ENCODE data around the gene OR10D3.

DNA sequence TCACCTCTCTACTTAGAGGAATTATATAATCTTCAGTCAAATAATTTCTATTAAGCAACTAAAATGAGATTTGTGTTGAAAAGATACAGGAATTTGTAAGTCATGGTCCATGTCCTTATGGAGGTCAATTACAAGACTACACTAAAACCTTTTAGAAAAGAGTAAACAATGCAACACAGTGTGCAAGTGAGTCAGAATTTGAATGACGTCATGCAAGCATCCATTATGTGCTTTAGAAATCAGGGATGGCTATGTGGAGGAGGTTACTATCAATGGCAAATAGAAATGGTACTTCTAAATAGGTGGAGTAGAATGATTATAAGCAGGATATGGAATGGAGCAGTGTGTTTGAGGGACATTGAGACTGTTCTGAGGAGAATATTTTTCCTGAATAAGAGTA, 16.6 kb downstream of the OR10D3 start:
- TF ChIP-seq, protein P1, sequence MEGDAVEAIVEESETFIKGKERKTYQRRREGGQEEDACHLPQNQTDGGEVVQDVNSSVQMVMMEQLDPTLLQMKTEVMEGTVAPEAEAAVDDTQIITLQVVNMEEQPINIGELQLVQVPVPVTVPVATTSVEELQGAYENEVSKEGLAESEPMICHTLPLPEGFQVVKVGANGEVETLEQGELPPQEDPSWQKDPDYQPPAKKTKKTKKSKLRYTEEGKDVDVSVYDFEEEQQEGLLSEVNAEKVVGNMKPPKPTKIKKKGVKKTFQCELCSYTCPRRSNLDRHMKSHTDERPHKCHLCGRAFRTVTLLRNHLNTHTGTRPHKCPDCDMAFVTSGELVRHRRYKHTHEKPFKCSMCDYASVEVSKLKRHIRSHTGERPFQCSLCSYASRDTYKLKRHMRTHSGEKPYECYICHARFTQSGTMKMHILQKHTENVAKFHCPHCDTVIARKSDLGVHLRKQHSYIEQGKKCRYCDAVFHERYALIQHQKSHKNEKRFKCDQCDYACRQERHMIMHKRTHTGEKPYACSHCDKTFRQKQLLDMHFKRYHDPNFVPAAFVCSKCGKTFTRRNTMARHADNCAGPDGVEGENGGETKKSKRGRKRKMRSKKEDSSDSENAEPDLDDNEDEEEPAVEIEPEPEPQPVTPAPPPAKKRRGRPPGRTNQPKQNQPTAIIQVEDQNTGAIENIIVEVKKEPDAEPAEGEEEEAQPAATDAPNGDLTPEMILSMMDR (IDR thresholded peaks at IDR 0.05), result no peak
- TF ChIP-seq POLR2A (IDR thresholded peaks at IDR 0.05), result no peak

Data from adrenal gland (tissue), 5 donors.